GM19043 (cell line): Measurements from ENCODE around the gene RUNX2.

Experiments used
- ATAC-seq: cut with Tn5 transposase; IDR thresholded peaks from one replicate; pipeline ENCODE4 v1.9.1; 2021; ENCODE audit warnings: low read depth; ENCODE audit not compliant: unreplicated experiment

Gene RUNX2

DNA sequence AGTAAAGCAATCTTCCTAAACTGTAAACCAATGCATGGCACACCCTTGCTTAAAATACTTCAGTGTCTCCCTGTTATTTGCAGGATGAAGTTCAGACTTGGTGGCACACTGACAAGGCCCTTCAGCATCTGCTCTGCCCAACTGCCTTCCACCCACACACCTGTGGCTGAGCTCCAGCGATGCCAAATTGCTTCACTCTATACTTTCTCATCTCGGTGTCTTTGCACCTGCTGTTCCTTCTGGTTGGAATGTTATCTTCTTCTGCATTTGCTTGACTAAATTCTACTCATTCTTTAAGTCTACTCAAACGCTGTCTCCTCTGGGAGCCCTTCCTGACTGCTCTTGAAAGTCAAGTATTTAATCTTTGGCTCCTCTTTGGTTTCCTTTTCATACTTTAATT lies 149.7 kb downstream of the RUNX2 start:
- ATAC-seq: no peak

DNA sequence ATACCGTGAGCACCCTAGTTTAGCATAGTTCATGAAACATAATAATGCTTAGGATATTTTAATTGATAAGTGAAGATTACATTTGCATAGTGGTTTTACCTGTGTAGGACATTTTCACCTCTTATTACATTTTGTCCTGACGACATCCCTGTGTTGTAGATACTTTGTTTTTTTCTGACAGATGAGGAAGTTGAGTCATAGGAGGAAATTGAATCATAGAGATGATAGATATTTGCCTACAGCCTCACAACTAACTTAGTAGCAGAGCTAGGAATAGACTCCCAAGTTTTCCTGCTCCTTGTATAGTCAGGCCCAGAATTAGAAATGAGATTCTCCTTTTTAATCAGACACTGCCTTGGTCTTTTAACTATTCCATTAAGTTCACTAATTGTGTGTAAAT lies 150.1 kb downstream of the RUNX2 start:
- no peak for ATAC-seq

- ATAC-seq: peak; percentile 90
Measured at GRCh38 chr6:45479834-45480751, 152.0 kb downstream of the RUNX2 start.

GRCh38 chr6:45480752-45481415 lies 152.8 kb downstream of the RUNX2 start:
- ATAC-seq: no peak

GRCh38 chr6:45483021-45483420 lies 154.9 kb downstream of the RUNX2 start:
- ATAC-seq: no peak

- ATAC-seq: no peak
Measured at GRCh38 chr6:45483501-45483900, 155.4 kb downstream of the RUNX2 start.

DNA sequence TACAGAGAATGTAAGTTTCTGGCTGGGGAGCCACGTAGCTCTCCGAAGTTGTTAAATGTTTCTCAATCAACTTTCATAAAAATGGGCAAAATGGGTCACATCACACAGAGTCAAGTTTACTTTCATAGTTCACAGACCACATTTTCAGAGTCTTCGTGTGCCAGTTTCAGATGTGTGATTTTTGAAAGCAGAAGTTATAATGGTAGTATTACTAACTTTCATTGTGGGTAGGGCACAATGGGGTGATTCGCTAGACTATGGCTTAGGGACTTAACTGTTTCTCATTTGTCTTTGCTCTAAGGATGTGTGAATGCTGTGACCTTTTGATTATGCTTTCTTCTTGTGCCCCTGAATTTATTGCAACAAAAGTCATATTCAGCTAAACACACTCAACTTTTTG lies 158.6 kb downstream of the RUNX2 start:
- no peak for ATAC-seq

- ATAC-seq: no peak
Measured at GRCh38 chr6:45487645-45488044, 159.5 kb downstream of the RUNX2 start.

DNA sequence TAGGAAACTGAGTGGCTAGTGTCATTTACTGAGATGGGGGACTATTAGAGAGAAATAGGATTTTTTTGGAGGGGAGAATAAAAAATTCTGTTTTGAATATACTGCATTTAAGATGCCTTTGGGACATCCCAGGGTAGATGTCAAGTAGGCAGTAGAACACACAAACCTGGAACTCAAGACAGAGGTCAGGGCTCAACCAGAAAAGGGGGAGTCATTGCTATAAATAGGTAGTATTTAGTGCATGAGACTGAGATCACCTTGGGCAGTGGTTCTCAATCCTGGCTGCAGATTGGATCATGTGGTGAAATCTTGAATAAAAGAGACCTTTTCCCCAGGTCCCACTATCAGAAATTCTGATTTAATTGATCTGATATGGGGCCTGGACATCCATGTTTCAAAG lies 160.1 kb downstream of the RUNX2 start:
- no peak for ATAC-seq

- ATAC-seq: no peak
Measured at GRCh38 chr6:45488889-45489288, 160.8 kb downstream of the RUNX2 start.

DNA sequence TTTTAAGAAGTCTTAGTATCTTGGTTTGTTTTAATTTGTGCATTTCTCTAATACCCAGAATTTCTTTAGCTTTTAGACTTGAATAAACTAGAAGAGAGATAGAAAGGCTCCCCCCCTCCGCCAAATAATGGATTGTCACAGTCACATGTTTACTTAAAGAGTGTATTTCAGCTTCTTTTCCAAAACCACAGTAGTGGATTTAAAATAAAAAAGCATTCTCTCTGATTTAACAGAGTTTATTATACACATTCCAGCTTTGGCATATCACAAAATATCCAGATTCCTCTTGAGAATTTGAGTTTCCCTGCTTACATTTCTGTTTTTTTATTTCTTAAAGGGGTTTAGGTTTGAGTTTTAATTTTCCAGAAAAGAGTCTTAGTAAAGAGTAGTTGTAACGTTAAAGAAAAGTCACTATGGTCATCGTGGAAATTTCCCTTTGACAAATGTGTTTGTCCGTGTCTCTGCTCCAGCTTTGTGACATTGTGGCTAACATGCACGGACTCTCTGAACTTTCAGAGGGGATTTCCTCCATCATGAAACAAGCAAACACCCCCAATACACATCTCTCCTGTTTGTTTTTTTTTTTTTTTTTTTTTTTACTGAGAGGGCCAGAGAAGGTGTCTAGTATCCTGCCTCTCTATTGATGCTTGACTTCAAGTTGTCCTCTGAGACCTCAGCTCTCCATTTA lies 163.1 kb downstream of the RUNX2 start:
- ATAC-seq: no peak

- no peak for ATAC-seq
Measured at GRCh38 chr6:45491874-45492273, 163.7 kb downstream of the RUNX2 start.

GRCh38 chr6:45493761-45494160 lies 165.6 kb downstream of the RUNX2 start:
- ATAC-seq: no peak

GRCh38 chr6:45494416-45495135 lies 166.4 kb downstream of the RUNX2 start:
- no peak for ATAC-seq

DNA sequence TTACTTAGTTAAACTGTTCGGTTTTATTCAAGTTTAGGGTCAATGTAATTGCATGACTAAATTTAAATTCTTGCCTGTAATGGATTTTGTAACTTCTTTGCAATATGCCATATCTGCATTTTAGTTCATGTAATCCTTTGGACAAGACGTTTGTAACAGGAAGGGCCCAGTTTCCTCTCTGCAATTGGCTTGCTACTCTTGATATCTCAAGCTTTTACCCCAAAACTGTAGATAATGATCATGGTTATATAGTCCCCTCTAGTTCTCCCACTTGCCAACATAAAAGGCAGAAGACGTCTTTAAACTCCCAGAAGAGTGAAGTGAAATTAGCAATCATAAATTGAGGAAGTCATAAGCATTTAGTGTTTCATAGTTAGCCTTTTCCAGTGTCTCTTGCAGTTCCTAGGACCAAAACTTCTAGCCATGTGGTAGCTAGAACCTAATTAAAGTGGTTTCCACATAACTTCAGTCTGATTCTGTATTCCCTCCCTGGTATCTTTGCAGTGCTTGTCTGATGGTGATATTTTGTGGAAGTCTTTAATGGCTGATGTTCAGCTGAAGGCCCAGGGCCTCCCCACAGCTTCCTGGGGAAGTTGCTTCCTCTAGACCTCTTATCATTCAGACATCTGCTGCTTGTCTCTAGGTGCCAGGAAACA lies 167.4 kb downstream of the RUNX2 start:
- ATAC-seq: no peak

GRCh38 chr6:45496085-45496433 lies 167.9 kb downstream of the RUNX2 start:
- ATAC-seq: no peak

DNA sequence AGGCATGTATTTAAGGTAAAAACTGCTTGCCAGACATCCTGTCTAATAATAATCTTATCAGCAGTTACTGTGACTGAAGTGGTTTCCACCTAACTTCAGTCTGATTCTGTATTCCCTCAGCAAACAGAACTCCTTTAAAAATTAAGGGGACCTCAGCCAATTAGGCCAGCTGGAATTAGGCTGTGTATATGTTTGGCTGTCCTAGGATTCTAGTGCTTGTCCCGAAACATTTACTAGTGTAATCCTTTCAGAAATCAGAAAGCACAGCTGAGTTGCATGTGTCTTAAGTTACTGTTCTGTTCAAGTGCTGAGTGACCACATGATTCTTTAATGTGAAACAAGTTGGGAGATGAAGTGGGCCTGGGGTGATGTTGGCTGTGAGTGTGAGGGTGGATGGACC lies 170.5 kb downstream of the RUNX2 start:
- no peak for ATAC-seq

- no peak for ATAC-seq
Measured at GRCh38 chr6:45500924-45501816, 173.0 kb downstream of the RUNX2 start.

DNA sequence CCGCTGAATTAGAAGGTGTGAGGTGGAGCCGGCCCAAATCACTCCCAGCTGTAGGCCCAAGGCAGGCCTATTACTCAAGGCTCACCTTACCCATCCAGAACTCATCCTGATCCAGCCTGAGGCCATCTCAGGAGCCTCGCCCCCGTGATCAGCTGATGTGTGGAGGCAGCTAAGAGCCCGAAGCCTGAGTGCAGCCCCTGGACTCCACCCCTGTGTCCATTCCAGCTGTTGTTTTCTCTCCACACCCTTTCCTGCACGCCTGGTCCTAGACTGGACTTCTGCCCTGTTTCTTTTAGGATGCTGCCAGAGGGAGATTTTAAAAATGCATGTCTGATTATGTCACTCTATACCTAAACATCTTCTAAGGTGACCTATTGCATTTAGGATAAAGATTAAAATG lies 174.3 kb downstream of the RUNX2 start:
- ATAC-seq: no peak
